Measurements from ENCODE around the gene SETD9.

DNA sequence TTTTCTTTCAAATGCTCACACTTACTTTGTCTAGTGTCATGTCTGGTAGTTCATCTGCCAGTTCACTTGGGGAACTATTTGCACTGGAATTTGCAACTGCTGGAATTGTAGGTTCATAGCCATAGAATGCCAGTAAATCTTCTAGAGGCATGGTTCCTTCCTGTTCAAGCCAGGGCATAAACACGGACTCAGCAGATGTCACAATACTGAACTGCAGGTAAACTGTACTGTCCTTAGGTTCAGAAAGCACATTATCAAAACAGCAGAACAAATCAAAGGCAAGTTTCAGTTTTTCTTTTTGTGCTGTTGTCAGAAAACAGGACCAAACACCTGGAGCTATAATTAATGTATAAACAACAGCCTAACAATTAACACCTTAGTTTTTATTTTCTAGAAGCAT lies 29.5 kb downstream of the SETD9 start:
- TF ChIP-seq POLR2A (IDR thresholded peaks at IDR 0.05) (no peak), POLR2AphosphoS5 (IDR thresholded peaks at IDR 0.05) (no peak), EP300 (IDR thresholded peaks at IDR 0.05) (no peak)
- TF ChIP-seq, protein P1, sequence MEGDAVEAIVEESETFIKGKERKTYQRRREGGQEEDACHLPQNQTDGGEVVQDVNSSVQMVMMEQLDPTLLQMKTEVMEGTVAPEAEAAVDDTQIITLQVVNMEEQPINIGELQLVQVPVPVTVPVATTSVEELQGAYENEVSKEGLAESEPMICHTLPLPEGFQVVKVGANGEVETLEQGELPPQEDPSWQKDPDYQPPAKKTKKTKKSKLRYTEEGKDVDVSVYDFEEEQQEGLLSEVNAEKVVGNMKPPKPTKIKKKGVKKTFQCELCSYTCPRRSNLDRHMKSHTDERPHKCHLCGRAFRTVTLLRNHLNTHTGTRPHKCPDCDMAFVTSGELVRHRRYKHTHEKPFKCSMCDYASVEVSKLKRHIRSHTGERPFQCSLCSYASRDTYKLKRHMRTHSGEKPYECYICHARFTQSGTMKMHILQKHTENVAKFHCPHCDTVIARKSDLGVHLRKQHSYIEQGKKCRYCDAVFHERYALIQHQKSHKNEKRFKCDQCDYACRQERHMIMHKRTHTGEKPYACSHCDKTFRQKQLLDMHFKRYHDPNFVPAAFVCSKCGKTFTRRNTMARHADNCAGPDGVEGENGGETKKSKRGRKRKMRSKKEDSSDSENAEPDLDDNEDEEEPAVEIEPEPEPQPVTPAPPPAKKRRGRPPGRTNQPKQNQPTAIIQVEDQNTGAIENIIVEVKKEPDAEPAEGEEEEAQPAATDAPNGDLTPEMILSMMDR (IDR thresholded peaks at IDR 0.05) = no peak
